ENCODE data around the gene HNF4A.

DNA sequence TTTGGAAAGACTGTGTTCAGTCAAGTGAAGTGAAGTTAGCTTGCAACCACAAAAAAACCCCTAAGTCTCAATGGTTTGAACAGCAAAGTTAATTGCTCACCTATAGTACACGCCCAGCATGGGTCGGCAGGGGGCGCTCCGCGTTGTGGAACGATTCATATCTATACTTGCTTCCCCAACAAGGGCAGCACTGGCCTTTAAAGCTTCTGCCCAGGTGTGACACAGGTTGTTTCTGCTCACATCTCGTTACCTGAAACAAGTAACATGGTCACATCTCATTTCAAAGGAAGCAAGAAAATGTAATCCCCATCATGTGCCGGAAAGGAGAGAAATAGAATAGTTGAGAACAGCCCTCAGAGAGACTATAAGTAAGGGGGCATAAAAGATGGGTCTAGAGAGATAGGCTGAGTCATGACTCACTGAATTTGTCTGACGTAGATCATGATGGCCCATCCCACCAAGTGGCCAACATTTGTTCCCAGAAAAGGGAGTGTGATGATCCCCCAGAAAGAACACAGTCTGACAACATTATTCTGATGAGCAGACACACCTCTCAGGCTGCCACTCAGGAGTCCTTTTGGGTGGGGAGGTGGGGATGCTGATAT, 29.0 kb downstream of the HNF4A start:
- TF ChIP-seq, protein P1, sequence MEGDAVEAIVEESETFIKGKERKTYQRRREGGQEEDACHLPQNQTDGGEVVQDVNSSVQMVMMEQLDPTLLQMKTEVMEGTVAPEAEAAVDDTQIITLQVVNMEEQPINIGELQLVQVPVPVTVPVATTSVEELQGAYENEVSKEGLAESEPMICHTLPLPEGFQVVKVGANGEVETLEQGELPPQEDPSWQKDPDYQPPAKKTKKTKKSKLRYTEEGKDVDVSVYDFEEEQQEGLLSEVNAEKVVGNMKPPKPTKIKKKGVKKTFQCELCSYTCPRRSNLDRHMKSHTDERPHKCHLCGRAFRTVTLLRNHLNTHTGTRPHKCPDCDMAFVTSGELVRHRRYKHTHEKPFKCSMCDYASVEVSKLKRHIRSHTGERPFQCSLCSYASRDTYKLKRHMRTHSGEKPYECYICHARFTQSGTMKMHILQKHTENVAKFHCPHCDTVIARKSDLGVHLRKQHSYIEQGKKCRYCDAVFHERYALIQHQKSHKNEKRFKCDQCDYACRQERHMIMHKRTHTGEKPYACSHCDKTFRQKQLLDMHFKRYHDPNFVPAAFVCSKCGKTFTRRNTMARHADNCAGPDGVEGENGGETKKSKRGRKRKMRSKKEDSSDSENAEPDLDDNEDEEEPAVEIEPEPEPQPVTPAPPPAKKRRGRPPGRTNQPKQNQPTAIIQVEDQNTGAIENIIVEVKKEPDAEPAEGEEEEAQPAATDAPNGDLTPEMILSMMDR (IDR thresholded peaks at IDR 0.05; ENCODE audit: extremely low read depth in 1 of 2, insufficient read depth in 1 of 2, low read depth in 1 of 2, low read length in 2 of 2) = peak; percentile 88 to 97
- TF ChIP-seq, protein P2, sequence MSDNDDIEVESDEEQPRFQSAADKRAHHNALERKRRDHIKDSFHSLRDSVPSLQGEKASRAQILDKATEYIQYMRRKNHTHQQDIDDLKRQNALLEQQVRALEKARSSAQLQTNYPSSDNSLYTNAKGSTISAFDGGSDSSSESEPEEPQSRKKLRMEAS (IDR thresholded peaks at IDR 0.05; ENCODE audit: insufficient read depth, insufficient read length) = no peak
- TF ChIP-seq POLR2A (IDR thresholded peaks at IDR 0.05; ENCODE audit: low read depth, low read length) (no peak), MYC (IDR thresholded peaks at IDR 0.05; ENCODE audit: low read depth, low read length) (no peak), POLR2AphosphoS5 (IDR thresholded peaks at IDR 0.05; ENCODE audit: insufficient read depth, low read depth, low read length) (no peak), EZH2 (IDR thresholded peaks at IDR 0.05; ENCODE audit: borderline replicate concordance, low read depth, low read length, severe bottlenecking) (no peak), JUN (IDR thresholded peaks at IDR 0.05; ENCODE audit: borderline replicate concordance, insufficient read depth, insufficient read length, low read depth) (no peak)
